B cell (primary cell): ENCODE data around the gene FUCA1. TPM values are rescaled to one million over a fixed set of nuclear protein-coding genes. Genes with fewer than 3 reads are reported as not detected.
A peak's percentile ranks its signal among the peaks of the same experiment; 100 is the strongest.
"Not testable (repeated sequence)": the region's sequence is repeated elsewhere in the genome, so short reads cannot be mapped to it uniquely, and the experiment has no call there.

Source experiments
- ATAC-seq: fragments of 200-7000 bp; cut with Tn5 transposase; one replicate; pipeline ENCODE4 v1.10.0; 2021; ENCODE audit warnings: low read depth, mild to moderate bottlenecking, moderate number of reproducible peaks, moderate library complexity
- CTCF ChIA-PET: fragments of 350-600 bp; sonication (Branson Sonifier 250); formaldehyde crosslinking; loops from one replicate; lab custom pipeline; 2021; ENCODE audit warnings: antibody characterized with exemption, inconsistent platforms; lab: Charles Lee
- POLR2A ChIA-PET: fragments of 350-600 bp; sonication (Branson Sonifier 250); formaldehyde crosslinking; loops from one replicate; lab custom pipeline; 2021; ENCODE audit warnings: antibody characterized with exemption; lab: Charles Lee
- DNase-seq: peaks from one replicate; pipeline ENCODE4 v3.0.0; 2013
- H2AFZ ChIP-seq: 2 replicates; pipeline ENCODE4 v1.6.1; 2012; ENCODE audit warnings: mild to moderate bottlenecking, low read depth, low read length; ENCODE audit not compliant: insufficient read depth, poor library complexity, severe bottlenecking
- H3K27ac ChIP-seq, 2 donors: 1 replicate in 1 of 2; 2 replicates in 1 of 2; pipeline ENCODE4 v1.5.1; 2012 to 2013; ENCODE audit warnings: low read length in 2 of 2, mild to moderate bottlenecking in 2 of 2, moderate library complexity in 1 of 2
- H3K27me3 ChIP-seq, 4 experiments: fragments of 200-600 bp in 1 of 4; sonication (generic) in 1 of 4; replicated peaks in 1 of 4; 1 replicate in 2 of 4; 2 replicates in 2 of 4; pipeline versions ENCODE4 v1.6.1 to v1.7.0; 2013 to 2016; ENCODE audit warnings: low read length in 3 of 4, mild to moderate bottlenecking in 2 of 4, mixed read lengths in 1 of 4, moderate library complexity in 1 of 4; ENCODE audit not compliant: insufficient read depth in 4 of 4, control insufficient read depth in 3 of 4; ENCODE audit errors: control extremely low read depth in 1 of 4
- H3K36me3 ChIP-seq, 2 experiments: replicated peaks in 1 of 2; 1 replicate in 1 of 2; 2 replicates in 1 of 2; pipeline versions ENCODE4 v1.6.1 to v1.7.1; 2013; ENCODE audit warnings: low read length in 1 of 2; ENCODE audit not compliant: insufficient read depth in 2 of 2, control insufficient read depth in 1 of 2; ENCODE audit errors: control extremely low read depth in 1 of 2, extremely low read depth in 1 of 2
- H3K4me1 ChIP-seq, 2 donors: fragments of 200-600 bp in 1 of 2; sonication (generic) in 1 of 2; 1 replicate in 1 of 2; 2 replicates in 1 of 2; pipeline versions ENCODE4 v1.5.1 to v1.6.1; 2013 to 2017; ENCODE audit warnings: low read length in 2 of 2; ENCODE audit not compliant: control insufficient read depth in 2 of 2, insufficient read depth in 2 of 2
- H3K4me2 ChIP-seq: replicated peaks from 2 replicates; pipeline ENCODE3; 2012; ENCODE audit warnings: mild to moderate bottlenecking, low read depth, low read length; ENCODE audit not compliant: poor library complexity, severe bottlenecking
- H3K4me3 ChIP-seq, 5 experiments: fragments of 200-600 bp in 1 of 5; sonication (generic) in 1 of 5; 1 replicate in 3 of 5; 2 replicates in 2 of 5; pipeline versions ENCODE4 v1.5.1 to v1.7.0; 2011 to 2016; ENCODE audit warnings: low read length in 4 of 5, mild to moderate bottlenecking in 4 of 5, low read depth in 2 of 5, control low read depth in 1 of 5, moderate library complexity in 1 of 5; ENCODE audit not compliant: insufficient read depth in 1 of 5; ENCODE audit errors: control extremely low read depth in 1 of 5, extremely low read depth in 1 of 5
- H3K79me2 ChIP-seq: fragments of 200-600 bp; sonication (generic); one replicate; pipeline ENCODE4 v1.6.0; 2016; ENCODE audit warnings: low read length; ENCODE audit not compliant: control insufficient read depth, insufficient read depth
- H3K9ac ChIP-seq: fragments of 200-600 bp; sonication (generic); 2 replicates; pipeline ENCODE4 v1.6.1; 2017; ENCODE audit warnings: mild to moderate bottlenecking, low read length, moderate library complexity
- H3K9me3 ChIP-seq, 3 donors: one replicate each; pipeline versions ENCODE4 v1.6.1 to v1.7.1; 2013; ENCODE audit warnings: low read length in 2 of 3; ENCODE audit not compliant: control insufficient read depth in 2 of 3, insufficient read depth in 1 of 3; ENCODE audit errors: control extremely low read depth in 1 of 3
- H4K20me1 ChIP-seq: 2 replicates; pipeline ENCODE4 v1.6.0; 2012; ENCODE audit warnings: mild to moderate bottlenecking, low read length; ENCODE audit not compliant: insufficient read depth, control insufficient read depth, poor library complexity, severe bottlenecking
- H3K27ac Mint-ChIP-seq: one replicate; pipeline ENCODE4 v1.8.0; 2021; ENCODE audit warnings: mixed read lengths
- H3K27me3 Mint-ChIP-seq: one replicate; pipeline ENCODE4 v1.8.0; 2021; ENCODE audit warnings: mixed read lengths
- H3K4me1 Mint-ChIP-seq: one replicate; pipeline ENCODE4 v1.8.0; 2021; ENCODE audit warnings: mixed read lengths
- H3K4me3 Mint-ChIP-seq: one replicate; pipeline ENCODE4 v1.8.0; 2021; ENCODE audit warnings: mixed read lengths
- H3K9me3 Mint-ChIP-seq: one replicate; pipeline ENCODE4 v1.8.0; 2022; ENCODE audit warnings: mixed read lengths; ENCODE audit not compliant: insufficient read depth
- CTCF ChIP-seq: fragments of 200-600 bp; IDR thresholded peaks from one replicate; pipeline ENCODE4 v1.8.0; 2022; ENCODE audit warnings: antibody characterized with exemption, mild to moderate bottlenecking
- EZH2 ChIP-seq: IDR thresholded peaks from 2 replicates; pipeline ENCODE4 v1.6.1; 2012; ENCODE audit warnings: borderline replicate concordance, low read depth, mild to moderate bottlenecking, moderate library complexity, low read length; ENCODE audit not compliant: insufficient read depth, poor library complexity, severe bottlenecking
- WGBS: methylation state at CpG from one replicate; pipeline ENCODE4 v1.1.5; 2013; ENCODE audit warnings: missing lambda C conversion rate; ENCODE audit not compliant: insufficient coverage; 5-methylcytosine and 5-hydroxymethylcytosine counted together
- intact Hi-C: fragments of 100-400 bp; cut with micrococcal nuclease; formaldehyde crosslinking; loops from one replicate; pipeline ENCODE4 v1.10.0; 2022
- polyA plus RNA-seq: library from polyadenylated mRNA; depleted of rRNA; stranded (reverse); fragments of >200 nt; gene quantifications from 2 replicates; pipeline ENCODE4 v1.2.3, GENCODE V29; 2012
- total RNA-seq, 2 donors: library from RNA; stranded (reverse); fragments of 120-200 nt in 1 of 2; gene quantifications; 1 replicate in 1 of 2; 2 replicates in 1 of 2; pipeline versions ENCODE4 v1.2.3 to v1.2.4, GENCODE V29; 2013 to 2022

The FUCA1 gene
- total and polyA plus RNA-seq, 2 donors (not counting 1 experiment from before 2014, with no cell fraction given), result 8.0 to 19.3 TPM

GRCh38 chr1:23902321-23903278 is 34.5 kb upstream of the FUCA1 start:
- H3K9me3 Mint-ChIP-seq, result no peaks in the 10 kb centered on the region
- H3K27ac ChIP-seq, result peak overlapping the region in 1 of 2 donors; percentile 43
- H3K9ac ChIP-seq, result peak overlapping the region; percentile 32
- peak overlapping the region; percentile 61 for H3K4me3 Mint-ChIP-seq
- ChIA-PET CTCF (interaction anchor here (0.7 to 2.7 kb wide), 4 partner anchors 9 to 218 kb away, joined by 3 to 21 read pairs (median 9); no protein-coding TSS in a partner anchor), POLR2A (interaction anchor here (1.0 to 9.7 kb wide), 4 partner anchors 8 to 29 kb away, joined by 3 to 81 read pairs (median 5); partner anchors contain the start of gene CNR2)
- peaks cover 78% of the 10 kb centered on the region for H4K20me1 ChIP-seq
- peak overlapping the region in 2 of 5 experiments; percentile 22 to 27 for H3K4me3 ChIP-seq
- intact Hi-C loops, result no loop called here
- peak; percentile 26 for ATAC-seq
- no peaks in the 10 kb centered on the region for H3K9me3 ChIP-seq
- peaks cover 74% of the 10 kb centered on the region for H3K4me1 Mint-ChIP-seq
- H3K27ac Mint-ChIP-seq, result peak overlapping the region; percentile 73
- H3K36me3 ChIP-seq, result peaks cover 4 to 46% of the 10 kb centered on the region in 2 experiments
- H2AFZ ChIP-seq, result no peak overlapping the region
- WGBS, result 29% methylated on average over 92 of the region's 92 CpGs
- no peak for DNase-seq
- peak overlapping the region; percentile 74 for H3K4me2 ChIP-seq
- TF ChIP-seq CTCF (no peak), EZH2 (no peak)
- H3K27me3 Mint-ChIP-seq, result no peaks in the 10 kb centered on the region
- H3K27me3 ChIP-seq, result no peaks in the 10 kb centered on the region
- peaks cover 94% of the 10 kb centered on the region for H3K79me2 ChIP-seq
- peaks cover 77 to 86% of the 10 kb centered on the region in 2 donors for H3K4me1 ChIP-seq

GRCh38 chr1:23900017-23900416 is 31.9 kb upstream of the FUCA1 start:
- intact Hi-C loops, H2AFZ ChIP-seq, H3K4me3 ChIP-seq, H3K27me3 ChIP-seq, DNase-seq, ATAC-seq, H3K9me3 Mint-ChIP-seq, H3K27me3 Mint-ChIP-seq, H3K9ac ChIP-seq, H3K9me3 ChIP-seq: not testable (repeated sequence)
- peaks cover 77% of the 10 kb centered on the region for H3K4me1 Mint-ChIP-seq
- peak overlapping the region; percentile 74 for H3K4me3 Mint-ChIP-seq
- H3K4me1 ChIP-seq, result peaks cover 79 to 86% of the 10 kb centered on the region in 2 donors
- peak overlapping the region in 1 of 2 donors; percentile 50 for H3K27ac ChIP-seq
- peaks cover 94% of the 10 kb centered on the region for H3K79me2 ChIP-seq
- 100% methylated on average over 2 of the region's 8 CpGs for WGBS
- H4K20me1 ChIP-seq, result peaks cover 74% of the 10 kb centered on the region
- peak overlapping the region; percentile 91 for H3K27ac Mint-ChIP-seq
- ChIA-PET CTCF (interaction anchor here (1.2 to 3.1 kb wide), 4 partner anchors 10 to 17 kb away, joined by 4 to 12 read pairs (median 6); no protein-coding TSS in a partner anchor), POLR2A (interaction anchor here (9.7 kb wide), 1 partner anchor 11 kb away, joined by 81 read pairs; the partner anchor contains the start of gene CNR2)
- H3K36me3 ChIP-seq, result peaks cover 1 to 50% of the 10 kb centered on the region in 2 experiments
- peak overlapping the region; percentile 19 for H3K4me2 ChIP-seq
